Pancreas (tissue), 10 donors: ENCODE measurements around the gene SOD1. TPM values are rescaled to one million over a fixed set of nuclear protein-coding genes. Genes with fewer than 3 reads are reported as not detected.
"Not testable (repeated sequence)": the region's sequence is repeated elsewhere in the genome, so short reads cannot be mapped to it uniquely, and the experiment has no call there.

Source experiments
- ATAC-seq, 4 donors: fragments of 200-7000 bp; cut with Tn5 transposase; one replicate each; pipeline versions ENCODE4 v1.8.0 to v1.9.1; 2020; ENCODE audit warnings: mild to moderate bottlenecking in 4 of 4, moderate library complexity in 4 of 4
- DNase-seq, 6 donors: peaks; one replicate each; pipeline ENCODE4 v3.0.0-alpha.2; 2020
- FAIRE-seq: peaks from 2 replicates; lab custom pipeline; 2012; peaks lifted over from hg19 to GRCh38; lab: Jason Lieb, UNC
- H3K27ac ChIP-seq, 4 donors: fragments of 200-600 bp; sonication (generic); 1 replicate in 3 of 4; 2 replicates in 1 of 4; pipeline versions ENCODE4 v1.5.0 to v1.8.0; 2020
- H3K27me3 ChIP-seq, 4 donors: fragments of 200-600 bp; one replicate each; pipeline ENCODE4 v1.8.0; 2021
- H3K36me3 ChIP-seq, 3 donors: fragments of 200-600 bp; sonication (generic) in 1 of 3; one replicate each; pipeline versions ENCODE4 v1.5.0 to v1.8.0; 2020 to 2021
- H3K4me1 ChIP-seq, 3 donors: fragments of 200-600 bp; one replicate each; pipeline ENCODE4 v1.8.0; 2021
- H3K4me3 ChIP-seq, 4 donors: fragments of 200-600 bp; sonication (generic) in 2 of 4; one replicate each; pipeline versions ENCODE4 v1.5.0 to v1.8.0; 2020 to 2021
- H3K9me3 ChIP-seq, 4 donors: fragments of 200-600 bp; one replicate each; pipeline ENCODE4 v1.8.0; 2021
- WGBS, 2 donors: extraction: QIAGEN DNeasy Blood & Tissue Kit; methylation state at CpG; one replicate each; pipeline ENCODE4 v1.1.7; 2013; 5-methylcytosine and 5-hydroxymethylcytosine counted together
- intact Hi-C, 3 donors: fragments of 100-400 bp; cut with DNase I; formaldehyde crosslinking; loops; one replicate each; pipeline versions ENCODE4 v1.11.1 to v1.14.2; 2022
- polyA plus RNA-seq, 2 donors: library from polyadenylated mRNA; stranded (reverse); fragments of 200-250 nt; gene quantifications; one replicate each; pipeline ENCODE4 v1.2.3, GENCODE V29; 2013
- total RNA-seq, 6 donors: library from RNA; stranded (reverse); fragmentation: NEBNext Ultra II Directional in 4 of 6; extraction: Animal tissue kit (Norgen Biotek cat#: 25700) in 4 of 6; gene quantifications; one replicate each; pipeline versions ENCODE4 v1.2.1 to v1.2.4, GENCODE V29; 2021 to 2023
- TF ChIP-seq, protein P1 (sequence below), 4 donors: fragments of 200-600 bp; sonication (generic) in 3 of 4; IDR thresholded peaks; one replicate each; pipeline versions ENCODE4 v1.5.0 to v1.8.0; 2021; ENCODE audit warnings: antibody characterized with exemption in 4 of 4
- donor health status: healthy with polysubstance abuse.
- donor health status: DM: no; HTN: no; CAD: no; lungs with moderate emphysema.
- donor health status: DM: no; HTN: no; CAD: no.
- donor health status: control.
- donor health status: control.
- donor health status: Bipolar disorder and iron deficiency.
- donor health status: DM: yes; HTN: yes; CAD: no.
- donor health status: DM: no; HTN: no; CAD: no.
- donor health status: DM: no; HTN: no; CAD: no.
- donor health status: DM: yes; HTN: yes; CAD: no.

The SOD1 gene
- total and polyA plus RNA-seq, 8 donors, result 35.3 to 191 (median 59.7) TPM

DNA sequence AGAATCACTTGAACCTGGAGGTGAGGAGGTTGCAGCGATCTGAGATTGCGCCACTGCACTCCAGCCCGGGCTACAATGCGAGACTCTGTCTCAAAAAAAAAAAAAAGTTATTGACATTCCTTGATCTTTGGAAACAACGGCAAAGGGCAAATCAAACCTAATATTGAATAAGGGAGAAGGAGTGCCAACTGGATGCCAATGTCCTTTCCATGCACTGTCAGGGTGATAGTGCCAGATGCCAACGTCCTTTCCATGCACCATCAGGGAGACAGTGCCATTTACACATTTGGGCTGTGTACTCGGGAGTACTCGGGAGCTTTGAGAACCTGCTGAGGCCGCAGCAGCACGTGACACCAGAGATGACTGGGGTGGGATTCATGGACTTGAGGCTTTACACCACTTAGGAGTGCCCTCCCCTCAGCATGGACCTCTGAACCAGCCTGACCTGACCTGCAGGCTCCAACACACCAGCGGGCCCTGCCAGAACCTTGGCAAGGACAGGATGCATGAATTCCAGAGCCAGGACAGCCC is 34.5 kb upstream of the SOD1 start:
- H3K27me3 ChIP-seq, result no peaks in the 10 kb centered on the region
- no peak for FAIRE-seq
- H3K36me3 ChIP-seq, result no peaks in the 10 kb centered on the region
- H3K27ac ChIP-seq, result no peak overlapping the region
- no peaks in the 10 kb centered on the region for H3K9me3 ChIP-seq
- WGBS, 2 donors, result 74 to 76% methylated on average over 11 of the region's 11 CpGs
- ATAC-seq, result peak in 1 of 4 donors; percentile 36
- no peak overlapping the region for H3K4me3 ChIP-seq
- no peak for DNase-seq
- peaks cover 0 to 4% (median 0%) of the 10 kb centered on the region in 3 donors for H3K4me1 ChIP-seq
- intact Hi-C loops, result no loop called here
- TF ChIP-seq, protein P1, sequence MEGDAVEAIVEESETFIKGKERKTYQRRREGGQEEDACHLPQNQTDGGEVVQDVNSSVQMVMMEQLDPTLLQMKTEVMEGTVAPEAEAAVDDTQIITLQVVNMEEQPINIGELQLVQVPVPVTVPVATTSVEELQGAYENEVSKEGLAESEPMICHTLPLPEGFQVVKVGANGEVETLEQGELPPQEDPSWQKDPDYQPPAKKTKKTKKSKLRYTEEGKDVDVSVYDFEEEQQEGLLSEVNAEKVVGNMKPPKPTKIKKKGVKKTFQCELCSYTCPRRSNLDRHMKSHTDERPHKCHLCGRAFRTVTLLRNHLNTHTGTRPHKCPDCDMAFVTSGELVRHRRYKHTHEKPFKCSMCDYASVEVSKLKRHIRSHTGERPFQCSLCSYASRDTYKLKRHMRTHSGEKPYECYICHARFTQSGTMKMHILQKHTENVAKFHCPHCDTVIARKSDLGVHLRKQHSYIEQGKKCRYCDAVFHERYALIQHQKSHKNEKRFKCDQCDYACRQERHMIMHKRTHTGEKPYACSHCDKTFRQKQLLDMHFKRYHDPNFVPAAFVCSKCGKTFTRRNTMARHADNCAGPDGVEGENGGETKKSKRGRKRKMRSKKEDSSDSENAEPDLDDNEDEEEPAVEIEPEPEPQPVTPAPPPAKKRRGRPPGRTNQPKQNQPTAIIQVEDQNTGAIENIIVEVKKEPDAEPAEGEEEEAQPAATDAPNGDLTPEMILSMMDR (IDR thresholded peaks at IDR 0.05), result no peak

DNA sequence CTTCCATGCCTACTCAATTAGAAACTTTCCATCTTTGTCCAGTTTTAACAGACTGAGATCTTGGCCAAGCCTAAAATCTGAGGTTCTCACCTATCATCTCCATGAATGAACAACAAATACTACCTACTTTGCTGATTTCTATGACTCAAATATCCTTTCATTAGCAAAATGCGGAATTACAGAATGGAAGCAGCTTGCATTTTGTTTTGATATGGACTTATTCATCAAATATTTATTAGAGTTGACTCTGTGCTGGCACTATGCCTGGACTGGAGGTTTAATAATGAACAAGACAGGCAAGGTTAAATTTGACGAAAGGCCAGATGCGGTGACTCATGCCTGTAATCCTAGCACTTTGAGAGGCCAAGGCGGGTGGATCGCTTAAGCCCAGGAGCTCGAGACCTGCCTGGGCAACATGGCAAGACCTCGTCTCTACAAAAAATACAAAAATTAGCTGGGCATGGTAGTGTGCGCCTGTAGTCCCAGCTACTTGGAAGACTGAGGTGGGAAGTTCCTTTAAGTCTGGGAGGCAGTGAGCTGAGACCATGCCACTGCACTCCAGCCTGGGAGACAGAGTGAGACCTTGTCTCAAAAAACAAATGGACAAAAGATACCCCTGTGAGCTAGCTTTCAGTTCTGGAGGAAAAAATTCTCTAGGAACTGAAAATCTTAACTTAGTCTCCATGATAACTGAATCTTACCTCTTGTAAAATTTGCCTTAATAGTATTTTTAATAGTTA is 29.4 kb upstream of the SOD1 start:
- no peaks in the 10 kb centered on the region for H3K27me3 ChIP-seq
- intact Hi-C loops, result no loop called here
- H3K4me1 ChIP-seq, result peaks cover 0 to 8% (median 4%) of the 10 kb centered on the region in 3 donors
- peak in 5 of 6 donors; percentile 60 to 92 (median 83) for DNase-seq
- peak overlapping the region in 3 of 4 donors; percentile 24 to 51 (median 48) for H3K27ac ChIP-seq
- H3K9me3 ChIP-seq, result no peaks in the 10 kb centered on the region
- H3K4me3 ChIP-seq, result no peak overlapping the region
- TF ChIP-seq, protein P1 (IDR thresholded peaks at IDR 0.05), result no peak
- no peak for FAIRE-seq
- no peaks in the 10 kb centered on the region for H3K36me3 ChIP-seq
- peak; percentile 96 to 97 (median 96) for ATAC-seq
- 19 to 21% methylated on average over 8 of the region's 8 CpGs for WGBS, 2 donors

DNA sequence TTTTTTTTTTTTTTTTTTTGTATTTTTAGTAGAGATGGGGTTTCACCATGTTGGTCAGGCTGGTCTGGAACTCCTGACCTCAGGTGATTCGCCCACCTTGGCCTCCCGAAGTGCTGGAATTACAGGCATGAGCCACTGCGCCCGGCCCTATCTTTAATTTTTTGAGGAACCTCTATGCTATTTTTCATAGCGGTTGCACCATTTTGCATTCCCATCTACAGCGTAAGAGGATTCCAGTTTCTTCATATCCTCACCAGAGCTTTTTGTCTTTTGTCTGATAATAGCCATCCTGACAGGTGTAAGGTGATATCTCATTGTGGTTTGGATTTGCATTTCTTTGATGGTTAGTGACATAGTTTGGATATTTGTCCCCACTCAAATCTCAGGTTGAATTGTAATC is 27.6 kb upstream of the SOD1 start:
- H3K27ac ChIP-seq, intact Hi-C loops, FAIRE-seq, H3K4me3 ChIP-seq, ATAC-seq, H3K27me3 ChIP-seq, H3K9me3 ChIP-seq, DNase-seq, H3K36me3 ChIP-seq, H3K4me1 ChIP-seq: not testable (repeated sequence)
- 96 to 97% methylated on average over 6 of the region's 6 CpGs for WGBS, 2 donors

DNA sequence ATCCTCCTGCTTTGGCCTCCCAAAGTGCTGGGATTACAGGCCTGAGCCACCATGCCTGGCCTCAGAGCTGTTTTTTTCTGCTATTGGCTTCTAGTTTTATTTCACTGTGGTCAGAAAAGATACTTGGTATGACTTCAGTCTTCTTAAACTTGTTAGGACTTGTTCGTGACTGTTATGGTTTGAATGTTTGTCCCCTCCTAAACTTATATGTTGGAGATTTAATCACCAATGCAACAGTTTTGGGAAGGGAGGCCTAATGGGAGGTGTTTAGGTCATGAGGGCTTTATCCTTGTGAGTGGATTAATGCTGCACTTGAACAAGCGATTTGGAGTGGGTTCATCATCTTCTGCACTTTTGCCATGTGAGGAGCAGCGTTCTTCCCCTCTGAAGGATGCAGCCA is 24.5 kb upstream of the SOD1 start:
- H3K27ac ChIP-seq, result no peak overlapping the region
- H3K4me1 ChIP-seq, result peaks cover 0 to 4% (median 4%) of the 10 kb centered on the region in 3 donors
- intact Hi-C loops, result no loop called here
- WGBS, 2 donors, result 81 to 91% methylated on average over 3 of the region's 3 CpGs
- H3K4me3 ChIP-seq, result no peak overlapping the region
- FAIRE-seq (no peak), ATAC-seq (no peak), DNase-seq (no peak)
- H3K9me3 ChIP-seq, result no peaks in the 10 kb centered on the region
- TF ChIP-seq, protein P1 (IDR thresholded peaks at IDR 0.05), result no peak
- no peaks in the 10 kb centered on the region for H3K27me3 ChIP-seq
- no peaks in the 10 kb centered on the region for H3K36me3 ChIP-seq

DNA sequence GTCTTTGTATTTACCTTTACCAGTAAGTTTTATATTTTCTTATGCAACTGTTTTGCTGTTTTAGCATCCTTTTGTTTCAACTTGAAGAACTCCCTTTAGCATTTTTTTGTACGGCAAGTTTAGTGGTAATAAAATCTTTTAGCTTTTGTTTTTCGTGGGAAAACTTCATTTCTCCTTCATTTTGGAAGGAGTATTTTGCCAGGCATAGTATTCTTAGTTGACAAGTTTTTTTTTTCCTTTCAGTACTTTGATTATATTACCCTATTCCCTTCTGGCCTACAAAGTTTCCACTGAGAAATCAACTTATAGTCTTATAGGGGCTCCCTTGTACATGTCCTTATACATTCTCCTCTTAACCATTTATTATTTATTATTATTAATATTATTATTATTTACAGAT is 22.6 kb upstream of the SOD1 start:
- ATAC-seq, result no peak
- H3K9me3 ChIP-seq, result no peaks in the 10 kb centered on the region
- intact Hi-C loops, result no loop called here

More for the DNA sequence above, 22.6 kb upstream of the SOD1 start:
- no peaks in the 10 kb centered on the region for H3K4me1 ChIP-seq
- H3K36me3 ChIP-seq, result no peaks in the 10 kb centered on the region
- WGBS, 2 donors, result 76 to 79% methylated on average over 2 of the region's 2 CpGs
- no peaks in the 10 kb centered on the region for H3K27me3 ChIP-seq
- no peak overlapping the region for H3K4me3 ChIP-seq
- no peak for FAIRE-seq
- no peak overlapping the region for H3K27ac ChIP-seq
- TF ChIP-seq, protein P1 (IDR thresholded peaks at IDR 0.05), result no peak
- DNase-seq, result no peak
